Anterior cingulate cortex (tissue), 58 donors: ENCODE data around the gene PGAP3.
A peak's percentile ranks its signal among the peaks of the same experiment; 100 is the strongest.

ENCODE experiments used
- DNase-seq, 58 donors: peaks; one replicate each; lab custom pipeline; 2025; lab: John Stamatoyannopoulos, UW

Gene PGAP3

DNA sequence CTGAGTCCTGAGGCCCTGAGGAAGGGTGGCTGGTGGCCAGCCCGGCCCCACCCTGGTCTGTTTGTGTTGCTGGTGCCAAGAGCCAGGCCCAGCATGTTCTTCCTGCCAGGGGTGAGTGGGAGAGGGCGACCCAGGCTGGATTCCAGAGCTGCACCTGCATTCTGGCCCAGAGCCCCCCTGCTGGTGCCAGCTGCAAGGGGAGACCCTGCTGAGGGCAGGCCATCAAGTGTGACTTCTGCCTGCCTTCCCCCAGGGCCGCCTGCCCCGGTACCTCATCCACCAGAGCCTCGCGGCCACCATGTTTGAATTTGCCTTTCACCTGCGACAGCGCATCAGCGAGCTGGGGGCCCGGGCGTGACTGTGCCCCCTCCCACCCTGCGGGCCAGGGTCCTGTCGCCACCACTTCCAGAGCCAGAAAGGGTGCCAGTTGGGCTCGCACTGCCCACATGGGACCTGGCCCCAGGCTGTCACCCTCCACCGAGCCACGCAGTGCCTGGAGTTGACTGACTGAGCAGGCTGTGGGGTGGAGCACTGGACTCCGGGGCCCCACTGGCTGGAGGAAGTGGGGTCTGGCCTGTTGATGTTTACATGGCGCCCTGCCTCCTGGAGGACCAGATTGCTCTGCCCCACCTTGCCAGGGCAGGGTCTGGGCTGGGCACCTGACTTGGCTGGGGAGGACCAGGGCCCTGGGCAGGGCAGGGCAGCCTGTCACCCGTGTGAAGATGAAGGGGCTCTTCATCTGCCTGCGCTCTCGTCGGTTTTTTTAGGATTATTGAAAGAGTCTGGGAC is 25.1 kb downstream of the PGAP3 start:
- DNase-seq = no peak

DNA sequence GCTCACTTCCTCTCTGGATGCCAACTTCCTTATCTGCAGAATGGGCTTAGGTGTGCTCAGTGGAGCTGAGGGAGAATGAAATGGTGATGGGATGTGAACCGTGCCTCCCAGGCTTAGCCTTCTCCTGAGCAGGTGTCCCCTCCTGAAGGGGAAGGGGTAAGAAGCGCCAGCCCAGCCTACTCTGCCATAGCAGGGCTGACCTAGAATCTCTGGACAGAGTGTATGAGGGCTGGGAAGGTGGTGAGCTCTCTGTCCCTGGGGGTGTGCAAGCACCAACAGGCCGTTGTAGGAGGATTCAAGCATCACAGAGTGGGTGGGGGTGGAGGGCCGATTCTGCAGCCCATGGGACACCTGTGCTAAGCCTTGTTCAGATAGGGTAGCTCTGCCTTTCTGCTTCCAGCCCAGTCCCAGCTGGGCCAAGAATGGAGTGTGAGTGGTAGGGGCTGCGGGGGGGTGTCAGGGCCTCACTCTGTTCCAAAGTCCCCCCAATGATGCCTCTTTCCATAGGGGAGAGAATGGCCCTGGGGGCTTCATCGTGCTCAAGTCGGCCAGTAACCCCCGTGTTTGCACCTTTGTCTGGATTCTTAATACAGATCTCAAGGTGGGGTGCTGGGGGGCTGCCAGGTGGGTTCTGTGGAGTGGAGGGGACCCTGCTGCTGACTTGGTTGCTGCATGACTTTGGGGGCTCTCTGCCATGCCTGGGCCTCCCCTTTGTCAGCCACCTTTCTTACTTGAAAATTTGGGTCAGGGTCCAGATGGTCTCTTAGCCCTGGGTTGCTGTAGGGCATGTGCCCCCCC is 25.9 kb downstream of the PGAP3 start:
- no peak for DNase-seq

DNA sequence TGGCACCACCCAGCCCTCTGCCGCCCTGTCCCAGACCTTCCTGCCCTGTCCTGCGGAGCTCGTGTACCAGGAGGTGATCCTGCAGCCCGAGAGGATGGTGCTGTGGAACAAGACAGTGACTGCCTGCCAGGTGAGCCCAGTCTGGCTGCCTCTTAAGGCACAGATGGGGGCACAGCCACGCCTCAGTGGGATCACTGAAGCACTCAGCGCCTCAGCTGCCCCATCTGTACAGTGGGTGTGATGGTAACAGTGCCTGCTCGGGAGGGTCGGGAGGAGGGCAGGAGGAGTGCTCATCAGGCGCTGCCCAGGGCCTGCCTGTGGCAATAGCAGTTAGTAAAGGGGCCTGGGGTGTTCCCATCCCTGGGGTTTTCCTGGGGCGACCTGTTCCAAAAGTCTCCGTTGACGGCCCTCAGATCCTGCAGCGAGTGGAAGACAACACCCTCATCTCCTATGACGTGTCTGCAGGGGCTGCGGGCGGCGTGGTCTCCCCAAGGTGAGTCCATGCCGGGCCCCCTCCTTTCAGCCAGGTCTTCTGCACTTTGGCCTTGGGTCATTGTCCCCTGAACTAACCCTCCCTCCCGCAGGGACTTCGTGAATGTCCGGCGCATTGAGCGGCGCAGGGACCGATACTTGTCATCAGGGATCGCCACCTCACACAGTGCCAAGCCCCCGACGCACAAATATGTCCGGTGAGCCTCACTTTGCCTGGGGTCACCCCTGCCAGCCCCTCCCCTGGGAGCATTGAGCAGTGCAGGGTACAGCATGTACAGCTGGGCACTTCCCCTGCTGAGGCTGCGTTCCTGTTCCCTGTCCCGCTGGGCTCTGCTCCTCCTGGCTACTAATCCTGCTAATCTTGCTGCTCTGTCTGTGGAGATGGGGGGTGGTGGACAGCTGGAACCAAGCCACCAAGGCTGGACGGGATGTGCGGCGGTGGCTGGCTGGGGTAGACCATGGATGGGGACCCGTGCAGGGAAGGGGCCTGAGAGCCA is 27.2 kb downstream of the PGAP3 start:
- DNase-seq = peak in 1 of 58 donors; percentile 37

DNA sequence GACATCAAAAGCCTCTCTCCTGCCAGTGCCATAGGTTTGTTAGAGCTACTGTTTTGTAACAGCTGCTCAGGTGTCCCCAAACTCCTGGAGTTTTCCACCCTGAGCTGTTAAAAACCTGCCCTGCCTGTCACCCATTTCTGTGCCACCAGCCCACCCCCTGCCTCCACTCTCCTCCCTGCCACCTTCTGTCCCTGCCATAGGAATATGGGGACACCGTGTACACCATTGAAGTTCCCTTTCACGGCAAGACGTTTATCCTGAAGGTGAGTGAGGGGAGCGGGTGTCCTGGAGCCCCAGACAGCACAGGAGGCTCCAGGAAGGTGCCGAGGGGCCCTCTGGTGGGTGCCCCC is 27.9 kb downstream of the PGAP3 start:
- no peak for DNase-seq

DNA sequence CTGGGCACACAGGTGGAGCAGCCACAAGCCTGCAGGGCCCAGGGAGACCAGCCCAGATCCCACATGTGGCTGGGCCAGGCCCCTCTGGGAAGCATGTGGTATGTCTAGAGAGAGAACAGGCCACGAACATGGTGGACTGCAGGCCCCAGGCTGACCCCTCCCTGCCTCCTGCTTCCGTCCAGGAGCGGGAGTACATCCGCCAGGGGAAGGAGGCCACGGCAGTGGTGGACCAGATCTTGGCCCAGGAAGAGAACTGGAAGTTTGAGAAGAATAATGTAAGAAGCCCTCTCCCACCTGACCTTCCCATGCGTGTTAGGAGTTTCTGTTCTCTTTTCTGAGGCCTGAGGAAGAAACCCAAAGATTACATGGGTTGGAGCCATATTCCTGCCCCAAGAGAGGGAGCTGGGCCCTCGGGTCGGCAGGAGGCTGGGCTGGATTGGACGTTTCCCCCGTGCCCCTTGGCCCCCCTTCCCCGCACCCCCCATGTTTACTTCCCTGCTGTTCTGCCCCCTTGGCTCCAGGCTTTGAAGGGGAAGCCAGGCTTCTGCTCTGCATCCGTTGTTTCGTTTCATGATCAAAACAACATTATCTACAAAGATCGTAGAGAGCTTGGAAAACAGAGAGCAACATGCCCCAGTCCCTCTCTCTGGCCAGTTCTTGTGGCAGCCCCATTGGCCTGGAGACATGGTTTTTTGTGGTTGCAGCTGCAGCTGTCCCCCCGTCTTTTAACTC is 28.4 kb downstream of the PGAP3 start:
- no peak for DNase-seq

- peak in 1 of 58 donors; percentile 36 for DNase-seq
Observed at GRCh38 chr17:39658760-39659159, 29.1 kb downstream of the PGAP3 start.

DNA sequence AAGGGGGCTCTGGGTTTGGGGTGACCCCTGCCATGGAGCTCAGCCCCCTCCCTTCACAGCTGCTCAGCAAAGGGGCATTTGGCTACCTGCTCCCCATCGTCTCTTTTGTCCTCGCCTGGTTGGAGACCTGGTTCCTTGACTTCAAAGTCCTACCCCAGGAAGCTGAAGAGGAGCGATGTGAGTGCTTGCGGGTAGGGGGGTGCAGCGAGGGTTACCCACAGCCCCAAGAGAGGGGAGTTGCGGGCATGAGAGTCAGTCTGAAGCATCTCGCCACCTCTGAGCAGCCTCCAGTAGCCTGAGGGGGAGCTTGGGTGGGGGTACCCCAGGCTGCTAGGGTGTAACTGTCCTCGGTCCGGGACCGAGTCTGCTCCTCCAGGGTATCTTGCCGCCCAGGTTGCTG is 29.5 kb downstream of the PGAP3 start:
- DNase-seq = no peak

GRCh38 chr17:39655105-39655504 is 32.8 kb downstream of the PGAP3 start:
- DNase-seq = no peak

DNA sequence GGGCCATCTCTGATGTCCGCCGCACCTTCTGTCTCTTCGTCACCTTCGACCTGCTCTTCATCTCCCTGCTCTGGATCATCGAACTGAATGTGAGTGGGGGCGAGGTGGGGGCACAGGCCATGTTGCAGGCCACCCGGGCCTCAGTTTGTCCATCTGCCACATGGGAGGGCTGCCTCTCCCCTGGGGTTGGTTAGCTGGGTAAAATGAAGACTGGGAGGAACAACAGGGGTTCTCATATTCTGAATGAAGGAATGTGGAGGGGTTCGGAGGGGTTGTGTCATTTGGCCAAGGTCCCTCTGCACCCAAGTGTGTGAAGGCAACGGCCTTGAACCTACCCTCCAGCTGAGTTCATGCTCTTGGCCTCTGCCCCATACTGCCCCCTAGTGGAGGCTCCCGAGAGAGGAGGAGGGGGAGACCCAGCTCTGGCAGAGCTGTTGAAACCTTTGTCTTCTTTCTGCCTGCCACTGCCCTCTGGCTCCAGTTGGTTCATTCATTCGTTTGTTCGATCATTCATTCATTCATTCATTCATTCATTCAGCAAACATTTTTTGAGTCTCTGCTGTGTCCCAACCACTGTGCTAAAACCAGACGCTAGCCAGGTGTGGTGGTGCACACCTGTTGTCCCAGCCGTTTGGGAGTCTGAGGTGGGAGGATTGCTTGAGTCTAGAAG is 34.1 kb downstream of the PGAP3 start:
- peak in 41 of 58 donors; percentile 8 to 79 (median 39) for DNase-seq

GRCh38 chr17:39653316-39653661 is 34.6 kb downstream of the PGAP3 start:
- no peak for DNase-seq

DNA sequence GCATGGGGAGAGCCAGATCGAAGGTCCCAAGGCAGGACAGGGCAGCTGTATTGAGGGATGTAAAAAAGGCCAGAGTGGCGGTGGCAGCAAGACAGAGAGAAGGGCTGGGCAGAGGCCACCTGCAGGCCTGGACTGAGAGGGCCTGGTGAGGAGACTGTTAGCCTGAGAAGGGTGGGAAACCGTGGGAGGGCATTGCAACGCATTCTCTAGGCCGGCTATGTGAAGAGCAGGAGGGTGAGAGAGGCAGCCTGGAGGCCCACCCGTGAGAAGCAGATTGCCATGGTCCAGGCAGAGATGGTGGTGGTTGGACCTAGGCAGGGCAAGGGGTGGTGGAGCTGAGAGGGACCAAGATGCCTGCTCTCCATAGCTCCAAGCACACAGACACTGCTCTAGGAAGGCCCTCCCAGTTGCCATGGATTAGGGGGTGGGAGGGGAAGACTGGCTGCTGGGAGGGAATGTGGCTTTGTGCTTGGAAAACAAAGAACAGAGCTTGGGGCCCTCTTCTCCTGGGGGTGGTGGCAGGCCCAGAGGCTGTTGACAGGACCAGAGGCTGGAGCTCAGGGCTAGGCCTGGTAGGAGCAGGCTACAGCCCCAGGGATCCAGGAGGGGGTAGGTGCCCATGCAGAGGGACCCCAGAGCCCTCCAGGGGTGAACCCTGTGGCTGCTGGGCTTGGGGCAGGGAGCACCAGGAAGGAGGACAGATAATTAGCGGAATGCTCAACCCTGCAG is 35.1 kb downstream of the PGAP3 start:
- peak in 40 of 58 donors; percentile 21 to 82 (median 56) for DNase-seq

DNA sequence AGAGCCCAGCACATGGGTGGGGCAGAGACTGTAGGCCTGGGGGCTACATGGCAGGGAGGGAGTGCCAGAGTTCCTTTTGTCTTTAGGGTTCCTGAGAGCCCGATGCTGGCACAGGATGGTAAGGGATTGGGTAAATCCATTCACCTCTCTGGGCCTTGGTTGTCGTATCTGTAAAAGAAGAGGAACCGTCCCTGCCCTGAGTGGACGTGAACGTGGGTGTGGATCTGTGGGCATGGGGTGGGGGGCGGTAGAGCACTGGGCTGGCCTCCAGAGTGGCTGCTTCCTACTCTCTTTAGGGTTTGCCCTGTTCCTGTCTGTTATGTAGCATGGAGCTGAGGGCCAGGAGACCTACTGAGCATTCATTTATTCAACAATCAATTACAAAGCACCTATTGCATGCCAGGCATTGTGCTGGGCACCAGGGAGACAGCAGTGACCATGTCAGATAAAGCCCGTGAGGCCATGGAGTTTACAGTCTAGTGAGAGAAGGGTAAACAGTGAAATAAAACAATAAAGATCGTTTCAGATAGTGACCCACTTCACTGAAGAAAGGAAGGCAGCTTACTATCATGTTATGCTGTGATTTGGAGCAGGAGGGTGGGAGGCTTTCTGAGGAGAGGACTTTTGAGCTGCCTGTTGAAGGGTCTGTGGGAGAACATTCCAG is 35.8 kb downstream of the PGAP3 start:
- no peak for DNase-seq

GRCh38 chr17:39650121-39650579 is 37.7 kb downstream of the PGAP3 start:
- DNase-seq = no peak

DNA sequence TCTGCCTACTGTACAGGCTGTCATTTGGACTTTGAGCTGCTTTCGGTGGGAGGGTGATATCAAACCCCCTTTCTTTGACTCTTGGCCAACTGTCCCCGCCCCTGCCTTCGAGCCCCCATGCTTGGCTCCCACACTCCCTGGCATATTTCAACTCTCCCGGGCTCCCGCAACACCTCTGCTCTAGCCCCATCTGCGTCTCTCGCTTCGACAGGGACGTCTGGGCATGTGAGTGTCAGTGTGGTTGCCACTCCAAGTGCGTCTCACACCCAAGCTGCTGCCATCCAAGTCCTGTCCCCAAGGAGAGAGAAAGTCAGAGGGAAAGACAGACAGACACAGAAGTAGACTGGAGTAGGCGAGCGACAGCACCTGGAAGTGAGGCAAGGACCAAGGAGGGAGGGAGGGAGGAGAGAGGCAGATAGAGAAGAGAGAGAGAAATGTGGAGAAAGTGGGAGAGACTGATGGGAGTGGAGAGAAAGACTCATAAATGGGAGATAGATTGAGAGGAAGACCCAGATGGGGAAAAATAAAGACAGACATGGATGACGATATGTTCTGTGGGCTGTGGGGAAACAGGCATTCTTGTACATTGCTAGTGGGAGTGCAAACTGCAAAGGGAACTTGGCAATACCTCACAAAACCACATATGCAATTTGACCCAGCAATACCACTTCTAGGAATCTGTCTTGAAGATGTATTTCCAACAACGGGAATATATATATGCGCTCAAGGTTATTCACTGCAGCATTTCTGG is 39.1 kb downstream of the PGAP3 start:
- peak in 3 of 58 donors; percentile 18 to 40 (median 39) for DNase-seq

DNA sequence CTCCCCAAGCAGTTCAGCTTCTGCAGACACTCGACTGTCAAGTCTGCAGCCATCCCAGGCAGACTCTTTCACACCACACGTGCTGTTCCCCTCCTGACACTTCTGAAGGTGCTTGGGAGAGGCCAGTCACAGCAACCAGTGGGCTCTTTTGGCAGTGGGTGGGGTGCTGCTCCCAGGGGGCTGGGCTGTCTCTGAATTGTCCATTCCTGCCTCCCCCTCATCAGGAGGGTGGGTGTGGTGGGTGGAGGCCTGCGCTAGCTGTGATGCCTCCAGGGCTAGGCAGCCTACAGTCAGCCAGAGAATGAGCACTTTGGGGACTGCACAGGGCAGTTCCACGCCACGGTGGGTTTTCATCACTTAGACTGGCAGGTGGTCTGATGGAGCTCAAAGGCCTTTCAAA is 40.6 kb downstream of the PGAP3 start:
- no peak for DNase-seq

DNA sequence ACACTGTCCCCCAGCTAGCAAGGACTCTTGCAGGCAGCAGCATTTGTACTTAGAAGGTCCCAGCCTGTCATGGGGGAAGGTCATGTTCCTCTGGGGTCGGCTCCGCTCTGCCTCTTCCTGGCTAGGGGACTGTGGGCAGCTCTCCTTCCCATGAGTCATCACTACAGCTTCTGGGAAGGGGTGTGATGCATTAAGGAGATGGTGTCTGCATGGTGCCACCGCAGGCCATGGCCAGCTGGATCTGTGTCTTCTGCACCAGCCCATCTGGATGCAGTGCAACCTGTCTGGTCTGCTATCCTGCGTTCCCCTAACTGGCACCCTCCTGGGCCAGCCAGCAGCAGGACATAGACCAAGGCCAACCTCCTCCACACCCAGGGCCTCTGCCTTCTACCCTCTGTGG is 44.6 kb downstream of the PGAP3 start:
- no peak for DNase-seq

DNA sequence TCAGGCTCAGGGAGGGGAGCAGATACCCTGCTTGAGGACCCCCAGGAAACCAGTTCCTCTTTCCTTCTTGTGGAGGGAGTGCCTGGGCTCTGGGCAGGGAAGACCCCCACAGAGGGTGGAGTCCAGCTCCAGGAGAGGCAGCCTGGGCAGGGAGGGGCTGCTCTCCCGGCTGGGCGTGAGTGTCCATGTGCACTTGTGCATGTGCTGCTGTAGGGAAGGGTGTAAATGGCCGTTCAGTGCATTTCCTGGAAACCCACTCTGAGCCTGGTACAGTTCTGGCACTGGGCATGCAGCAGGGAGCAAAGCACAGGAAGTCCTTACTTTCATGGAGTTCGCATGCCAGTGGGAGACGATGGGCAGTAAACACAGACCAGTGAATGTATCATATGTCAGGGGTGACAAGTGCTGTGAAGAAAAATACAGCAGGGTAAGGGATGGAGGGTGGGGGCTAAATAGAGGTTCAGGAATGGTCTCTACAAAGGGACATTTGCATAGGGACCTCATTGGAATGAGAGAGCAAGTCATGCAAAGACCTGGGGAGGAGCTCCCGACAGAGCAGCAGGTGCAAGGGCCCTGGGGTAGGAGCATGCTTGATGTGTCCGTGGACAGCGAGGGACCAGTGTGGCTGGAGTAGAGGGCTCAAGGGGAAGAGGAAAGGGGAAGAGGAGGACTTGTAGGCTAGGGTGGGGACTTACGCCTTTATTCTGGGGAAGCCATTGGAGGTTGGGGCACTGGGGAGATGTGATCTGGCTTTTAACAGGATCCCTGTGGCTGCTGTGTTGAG is 45.4 kb downstream of the PGAP3 start:
- DNase-seq = no peak
